ENCODE measurements around the gene PLXNA2.

GRCh38 chr1:208042041-208042615, 202.1 kb downstream of the PLXNA2 start:
- TF ChIP-seq SIN3A (IDR thresholded peaks at IDR 0.05; ENCODE audit: borderline replicate concordance, insufficient read depth, low read length) = no peak
- no peak for TF ChIP-seq POLR2AphosphoS5 (IDR thresholded peaks at IDR 0.05; ENCODE audit: low read depth, low read length)
- TF ChIP-seq REST (IDR thresholded peaks at IDR 0.05; ENCODE audit: insufficient read depth in 1 of 2, low read depth in 2 of 2, low read length in 2 of 2) = no peak
- no peak for TF ChIP-seq TAF1 (IDR thresholded peaks at IDR 0.05; ENCODE audit: borderline replicate concordance, insufficient read depth, low read length)
- no peak for TF ChIP-seq FOXP2 (optimal IDR thresholded peaks at IDR 0.05; ENCODE audit: borderline replicate concordance, extremely low read depth, extremely low read length, insufficient read depth)
